Osteoblast (primary cell): ENCODE measurements around the gene PLSCR4. TPM values are rescaled to one million over a fixed set of nuclear protein-coding genes. Genes with fewer than 3 reads are reported as not detected.

Experiments
- DNase-seq: peaks from one replicate; pipeline ENCODE4 v3.0.0; 2011; ENCODE audit warnings: low spot score, mixed read lengths; ENCODE audit not compliant: insufficient read length; ENCODE audit errors: missing footprints
- H2AFZ ChIP-seq: 2 replicates; pipeline ENCODE4 v1.6.0; 2011; ENCODE audit warnings: mild to moderate bottlenecking, low read length
- H3K27ac ChIP-seq: 2 replicates; pipeline ENCODE4 v1.5.1; 2011; ENCODE audit warnings: mild to moderate bottlenecking, low read depth, low read length, moderate library complexity
- H3K27me3 ChIP-seq: 2 replicates; pipeline ENCODE4 v1.6.0; 2012; ENCODE audit warnings: mild to moderate bottlenecking, control low read depth, inconsistent platforms, low read length, moderate library complexity; ENCODE audit not compliant: insufficient read depth
- H3K36me3 ChIP-seq: 2 replicates; pipeline ENCODE4 v1.5.1; 2011; ENCODE audit warnings: mild to moderate bottlenecking, low read length, control low read depth, moderate library complexity; ENCODE audit not compliant: insufficient read depth
- H3K4me1 ChIP-seq: 2 replicates; pipeline ENCODE4 v1.5.1; 2011; ENCODE audit warnings: mild to moderate bottlenecking, low read length, control low read depth, moderate library complexity; ENCODE audit not compliant: insufficient read depth
- H3K4me2 ChIP-seq: 2 replicates; pipeline ENCODE4 v1.6.0; 2011; ENCODE audit warnings: mild to moderate bottlenecking, low read length; ENCODE audit not compliant: insufficient read depth
- H3K4me3 ChIP-seq: fragments of 200-600 bp; sonication (generic); 3 replicates; pipeline ENCODE4 v1.5.1; 2012; ENCODE audit warnings: mild to moderate bottlenecking, low read length, inconsistent platforms; ENCODE audit not compliant: insufficient read depth
- H3K79me2 ChIP-seq: 2 replicates; pipeline ENCODE4 v1.6.0; 2012; ENCODE audit warnings: mild to moderate bottlenecking, low read length, control low read depth, inconsistent platforms; ENCODE audit not compliant: insufficient read depth
- H3K9me3 ChIP-seq: 2 replicates; pipeline ENCODE4 v1.5.1; 2011; ENCODE audit warnings: low read depth, low read length, control low read depth
- H4K20me1 ChIP-seq: 2 replicates; pipeline ENCODE4 v1.6.0; 2012; ENCODE audit warnings: mild to moderate bottlenecking, low read length, control low read depth; ENCODE audit not compliant: insufficient read depth
- CTCF ChIP-seq: IDR thresholded peaks from 2 replicates; pipeline ENCODE4 v1.5.1; 2011; ENCODE audit warnings: mild to moderate bottlenecking, low read depth, low read length, moderate library complexity; ENCODE audit errors: extremely low read depth
- total RNA-seq: library from RNA; depleted of rRNA; stranded (reverse); fragments of >200 nt; gene quantifications from 2 replicates; pipeline ENCODE4 v1.2.3, GENCODE V29; 2012

The PLSCR4 gene
- total RNA-seq, 1 donor: 54.6 TPM

GRCh38 chr3:146279951-146280350 is 29.0 kb upstream of the PLSCR4 start:
- Histone ChIP-seq H3K4me3 (no peak overlapping the region), H4K20me1 (no peaks in the 10 kb centered on the region), H3K79me2 (no peaks in the 10 kb centered on the region), H3K27ac (no peak overlapping the region), H3K4me2 (no peak overlapping the region), H3K36me3 (no peaks in the 10 kb centered on the region), H3K9me3 (no peaks in the 10 kb centered on the region), H3K4me1 (peaks cover 36% of the 10 kb centered on the region), H3K27me3 (no peaks in the 10 kb centered on the region), H2AFZ (no peak overlapping the region)
- DNase-seq: no peak
- TF ChIP-seq CTCF: no peak

DNA sequence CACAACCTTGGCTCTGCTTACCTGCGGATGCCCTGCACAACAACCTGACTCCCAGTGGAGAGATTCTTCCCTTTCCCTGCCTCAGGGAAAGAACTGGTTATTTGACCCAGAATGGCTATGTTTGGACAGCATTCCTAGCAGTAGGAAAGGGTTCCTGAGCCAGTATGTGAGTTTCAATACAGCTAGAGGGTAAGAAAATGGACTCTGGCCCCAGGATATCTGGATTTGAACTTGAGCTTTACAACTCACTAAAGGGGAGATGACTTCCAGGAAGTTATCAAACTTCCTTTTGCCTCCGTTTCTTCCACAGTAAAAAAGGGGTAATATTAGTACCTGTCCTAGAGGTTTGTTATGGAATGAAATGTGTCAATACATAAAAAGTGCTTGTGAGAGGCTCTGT is 28.1 kb upstream of the PLSCR4 start:
- Histone ChIP-seq H3K9me3 (no peaks in the 10 kb centered on the region), H3K36me3 (no peaks in the 10 kb centered on the region), H3K4me2 (no peak overlapping the region), H3K4me1 (peaks cover 43% of the 10 kb centered on the region), H3K27ac (no peak overlapping the region), H3K79me2 (no peaks in the 10 kb centered on the region), H3K27me3 (no peaks in the 10 kb centered on the region), H2AFZ (no peak overlapping the region), H3K4me3 (no peak overlapping the region), H4K20me1 (no peaks in the 10 kb centered on the region)
- DNase-seq: no peak
- no peak for TF ChIP-seq CTCF

DNA sequence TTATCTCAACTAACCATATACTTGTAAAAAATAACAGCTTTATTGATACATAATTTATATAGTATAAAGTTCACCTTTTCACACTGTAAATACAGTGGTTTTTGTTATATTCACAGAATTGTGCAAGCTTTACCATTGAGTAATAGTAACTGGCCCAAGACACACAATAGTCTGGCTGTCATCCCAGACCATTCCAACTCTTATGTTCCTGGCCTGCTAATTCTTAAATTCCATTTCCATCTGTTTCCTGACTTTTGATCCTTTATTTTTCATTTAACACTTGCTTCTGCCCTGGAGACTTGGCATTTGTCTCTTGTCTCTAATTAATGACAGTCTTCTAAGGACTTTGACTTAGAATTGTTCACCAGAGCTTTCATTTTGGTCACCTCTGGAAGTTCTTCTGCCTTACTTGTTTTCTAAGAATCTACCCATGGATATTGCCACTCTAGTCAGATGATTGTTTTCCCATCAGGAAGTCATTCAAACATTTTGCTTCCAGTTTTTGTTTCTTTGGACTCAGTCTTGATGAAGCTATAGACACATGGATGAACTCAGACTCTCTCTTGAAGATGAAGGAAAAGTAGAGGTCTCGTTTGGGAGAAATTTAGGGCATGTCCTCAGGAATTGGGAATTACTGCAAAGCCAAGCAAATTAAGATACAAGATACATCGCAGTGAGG is 27.2 kb upstream of the PLSCR4 start:
- Histone ChIP-seq H3K79me2 (no peaks in the 10 kb centered on the region), H3K4me3 (no peak overlapping the region), H3K4me2 (peak overlapping the region; percentile 22), H3K27ac (peak overlapping the region; percentile 73), H3K36me3 (no peaks in the 10 kb centered on the region), H3K9me3 (no peaks in the 10 kb centered on the region), H3K27me3 (no peaks in the 10 kb centered on the region), H2AFZ (no peak overlapping the region), H3K4me1 (peaks cover 47% of the 10 kb centered on the region), H4K20me1 (no peaks in the 10 kb centered on the region)
- no peak for DNase-seq
- no peak for TF ChIP-seq CTCF

DNA sequence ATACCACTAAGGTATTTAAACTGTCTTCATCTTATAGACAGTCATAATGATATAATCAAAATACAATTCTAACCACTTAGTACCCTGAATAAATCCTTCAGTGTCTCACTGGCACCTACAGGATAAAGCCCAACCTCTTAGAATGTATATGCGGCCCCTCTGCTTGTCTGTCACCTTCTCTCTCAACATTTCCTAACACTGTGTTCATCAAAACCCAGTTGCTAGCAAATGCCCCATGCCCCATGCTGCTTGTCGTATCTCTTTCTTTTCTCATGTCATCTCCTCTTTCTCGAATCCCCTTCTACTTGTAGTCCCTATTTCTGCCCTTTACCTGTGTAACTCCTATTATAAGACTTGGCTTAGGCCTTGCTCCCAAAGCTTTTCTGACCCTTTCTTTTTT is 24.6 kb upstream of the PLSCR4 start:
- H3K27ac ChIP-seq: peak overlapping the region; percentile 95

More for the DNA sequence above, 24.6 kb upstream of the PLSCR4 start:
- no peaks in the 10 kb centered on the region for H3K9me3 ChIP-seq
- no peaks in the 10 kb centered on the region for H3K36me3 ChIP-seq
- no peaks in the 10 kb centered on the region for H4K20me1 ChIP-seq
- no peaks in the 10 kb centered on the region for H3K27me3 ChIP-seq
- DNase-seq: no peak
- H3K4me1 ChIP-seq: peaks cover 40% of the 10 kb centered on the region
- H3K79me2 ChIP-seq: no peaks in the 10 kb centered on the region
- peak overlapping the region; percentile 7 for H3K4me2 ChIP-seq
- H3K4me3 ChIP-seq: no peak overlapping the region
- no peak for TF ChIP-seq CTCF
- H2AFZ ChIP-seq: no peak overlapping the region
